GM19240 (cell line): ENCODE results near the gene DNAH8.
"Not testable (repeated sequence)": the region's sequence is repeated elsewhere in the genome, so short reads cannot be mapped to it uniquely, and the experiment has no call there.

Source experiments
- DNase-seq: peaks from one replicate; pipeline ENCODE4 v3.0.0; 2011; ENCODE audit warnings: low spot score; ENCODE audit not compliant: insufficient read length

DNAH8 gene

DNA sequence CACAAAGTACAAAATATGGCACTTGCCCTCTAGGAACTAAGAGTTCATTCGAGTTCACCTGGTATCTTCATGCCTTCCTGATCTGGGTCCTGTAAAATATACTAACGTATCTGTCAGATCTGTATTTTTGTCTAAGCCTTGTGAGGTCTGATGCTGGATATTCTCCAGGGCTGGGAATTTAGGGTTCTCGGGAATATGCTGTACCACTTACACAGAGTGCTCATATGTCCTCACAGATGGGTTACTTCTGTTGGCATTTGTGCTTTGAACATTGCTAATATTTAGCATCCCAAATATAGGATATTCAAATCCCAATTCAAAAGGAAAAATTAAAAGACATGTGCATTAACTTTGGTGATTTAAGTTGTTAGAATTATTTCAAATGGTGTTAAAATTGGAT is 122.0 kb downstream of the DNAH8 start:
- DNase-seq: no peak

DNA sequence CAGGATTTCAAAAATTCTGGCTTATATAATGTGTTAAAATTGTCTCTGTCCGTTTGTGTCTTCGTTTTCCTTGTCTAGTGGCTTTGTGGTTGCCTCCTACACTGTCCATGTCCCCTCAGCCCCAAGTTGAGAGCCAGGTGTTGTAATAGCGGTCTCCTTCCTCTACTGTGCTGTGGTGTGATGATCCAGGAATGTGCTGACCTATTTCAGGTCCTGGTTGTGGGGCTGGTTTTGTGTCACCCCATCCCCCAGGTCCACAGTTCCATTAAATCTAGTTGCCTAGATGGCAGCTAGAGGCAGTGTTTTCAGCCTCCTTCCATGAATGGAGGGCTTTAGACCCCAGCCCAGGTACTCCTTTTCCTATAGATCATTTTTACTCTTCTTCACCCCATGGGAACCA is 128.7 kb downstream of the DNAH8 start:
- no peak for DNase-seq

DNA sequence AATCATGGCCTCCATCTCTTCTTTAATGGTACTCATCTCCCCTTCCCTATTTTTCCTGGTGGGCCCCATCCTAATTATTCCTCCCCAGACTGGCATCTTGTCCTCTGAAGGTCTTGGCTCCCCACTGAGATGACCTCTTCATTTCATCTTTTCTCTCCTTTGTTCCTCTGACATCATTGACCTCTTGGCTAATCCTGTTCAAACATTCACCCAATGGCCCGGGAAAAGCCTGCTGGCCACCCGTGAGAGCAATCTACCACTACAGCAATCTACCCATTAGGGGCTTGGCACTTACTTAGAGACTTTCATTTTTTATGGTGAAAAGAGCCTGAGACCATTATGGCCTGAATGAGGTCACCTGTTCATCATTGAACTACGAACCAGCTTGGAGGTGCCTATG is 130.8 kb downstream of the DNAH8 start:
- DNase-seq: no peak

DNA sequence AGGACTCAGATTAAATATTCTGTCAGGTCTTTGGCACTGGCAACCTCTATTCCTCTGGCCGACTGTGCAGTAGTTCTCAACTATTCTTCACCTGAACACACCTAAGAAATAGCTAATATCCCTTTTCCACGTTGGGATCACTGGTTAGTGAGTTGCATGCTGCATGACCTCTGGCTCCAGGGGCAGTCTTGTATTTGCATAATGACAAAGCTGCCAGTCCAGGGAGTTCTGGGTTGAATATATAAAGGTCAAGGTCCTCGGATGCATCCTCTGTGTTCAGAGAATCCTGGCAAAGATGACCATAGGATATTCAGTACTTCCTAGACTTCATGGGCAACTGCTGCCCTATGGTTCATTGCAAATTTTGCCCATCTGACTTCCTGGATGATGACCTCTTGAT is 131.2 kb downstream of the DNAH8 start:
- DNase-seq: no peak

DNA sequence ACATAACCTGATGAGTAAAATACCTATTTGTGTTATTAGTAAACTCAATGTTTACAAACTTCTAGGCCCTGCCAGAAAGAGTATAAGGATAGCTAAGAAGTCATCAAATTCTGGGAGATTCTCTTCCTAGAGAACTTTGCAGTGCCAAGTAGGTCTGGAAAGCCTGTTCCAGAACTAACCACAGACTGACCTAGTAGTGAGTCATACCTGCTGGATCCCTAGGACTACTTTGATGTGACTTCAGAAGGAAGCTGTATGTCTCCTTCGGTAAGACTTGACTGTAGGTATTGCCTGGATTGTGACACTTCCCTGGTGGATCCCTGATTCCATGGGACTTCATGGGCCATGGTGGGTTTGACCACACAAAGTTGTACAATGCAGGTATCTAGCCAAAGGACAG is 131.7 kb downstream of the DNAH8 start:
- DNase-seq: no peak

DNA sequence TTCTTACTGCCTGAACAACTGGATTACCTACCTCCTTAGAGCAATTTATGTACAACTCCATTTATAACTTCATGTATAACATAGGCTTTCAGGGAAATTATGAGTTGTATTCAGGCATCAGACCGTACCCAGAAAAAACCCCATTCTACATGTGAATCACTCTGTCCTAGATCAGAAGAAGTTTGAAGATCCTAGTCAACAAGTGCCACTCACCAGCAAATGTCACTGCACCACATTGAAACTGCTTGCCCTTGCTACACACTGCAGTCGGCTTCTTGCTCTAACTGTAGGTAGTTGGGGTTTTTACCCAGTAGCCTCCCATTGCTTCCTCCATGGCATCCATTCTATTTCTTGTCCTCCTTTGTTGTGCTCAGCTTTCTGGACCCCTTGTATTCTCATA is 132.4 kb downstream of the DNAH8 start:
- DNase-seq: no peak

DNA sequence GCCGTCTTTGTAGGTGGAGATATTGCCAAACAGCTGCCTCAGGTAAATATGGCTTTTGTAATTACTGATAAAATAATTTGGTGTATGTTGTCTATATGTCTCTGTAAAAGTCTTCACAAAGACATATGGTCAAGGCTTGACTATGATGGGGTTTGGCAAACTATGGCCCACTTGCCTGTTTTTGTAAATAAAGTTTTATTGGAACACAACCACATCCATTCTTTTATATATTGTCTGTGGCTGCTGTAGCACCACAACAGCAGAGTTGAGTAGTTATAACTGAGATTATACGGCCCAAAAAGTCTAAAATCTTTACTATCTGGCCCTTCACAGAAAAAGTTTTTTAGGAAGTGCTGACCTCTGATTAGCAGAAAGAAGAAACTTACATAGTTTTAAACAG is 133.6 kb downstream of the DNAH8 start:
- DNase-seq: no peak

DNA sequence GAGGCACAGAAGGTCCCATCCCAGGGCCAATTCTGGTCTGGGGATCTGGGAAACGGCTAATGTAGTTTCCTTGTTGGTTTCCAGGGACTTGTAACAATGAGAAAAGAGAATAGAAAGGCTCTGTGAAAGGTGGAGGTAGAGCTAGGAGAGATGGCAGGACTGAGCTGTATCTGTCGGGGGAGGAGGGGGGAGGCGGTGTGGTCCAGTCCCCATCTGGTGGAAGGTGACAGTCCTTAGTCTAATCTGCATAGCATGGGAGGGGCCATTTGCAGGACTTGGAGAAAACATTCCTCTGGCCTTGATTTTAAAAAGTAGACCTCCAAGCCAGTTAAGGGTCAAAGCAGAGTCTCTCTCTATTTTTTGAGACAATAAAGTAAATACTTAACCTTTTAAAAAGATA is 137.1 kb downstream of the DNAH8 start:
- DNase-seq: no peak

DNA sequence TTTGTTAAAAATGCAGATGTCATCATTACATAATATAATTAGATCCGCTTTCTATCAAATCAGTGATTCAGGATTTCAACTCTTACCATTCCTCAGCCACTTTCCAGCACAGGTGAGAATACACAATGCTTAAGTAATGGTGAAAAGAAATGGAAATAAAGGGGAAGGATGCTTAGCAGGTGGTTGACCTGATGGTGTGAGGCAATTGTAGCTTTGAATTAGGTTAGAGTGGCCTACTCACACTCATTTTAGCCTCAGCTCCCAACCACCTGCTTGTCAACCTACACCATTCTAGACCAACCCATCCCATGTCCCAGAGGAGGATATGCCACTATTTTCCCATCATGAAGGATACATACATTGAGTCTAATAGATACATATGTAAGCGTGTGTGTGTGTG is 138.1 kb downstream of the DNAH8 start:
- DNase-seq: no peak

DNA sequence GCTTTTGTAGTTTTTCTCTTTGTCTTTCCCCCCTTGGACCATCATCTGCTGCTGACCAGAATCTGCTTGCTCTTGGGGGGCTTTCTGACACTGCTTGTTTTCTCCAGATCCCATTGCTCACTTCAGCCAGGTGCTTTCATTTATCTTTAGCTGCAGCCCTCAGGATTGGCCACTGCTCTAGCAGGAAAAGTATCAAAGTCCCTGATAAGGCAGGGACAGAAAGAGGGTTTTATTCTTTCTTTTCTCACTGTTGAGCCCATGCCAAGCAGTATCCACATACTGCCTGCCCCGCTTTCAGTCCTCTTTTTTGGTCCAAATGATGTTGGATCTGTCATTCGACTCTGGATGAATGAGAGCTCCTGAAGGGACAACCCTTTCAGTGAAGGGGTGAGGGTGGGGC is 141.4 kb downstream of the DNAH8 start:
- DNase-seq: no peak

DNA sequence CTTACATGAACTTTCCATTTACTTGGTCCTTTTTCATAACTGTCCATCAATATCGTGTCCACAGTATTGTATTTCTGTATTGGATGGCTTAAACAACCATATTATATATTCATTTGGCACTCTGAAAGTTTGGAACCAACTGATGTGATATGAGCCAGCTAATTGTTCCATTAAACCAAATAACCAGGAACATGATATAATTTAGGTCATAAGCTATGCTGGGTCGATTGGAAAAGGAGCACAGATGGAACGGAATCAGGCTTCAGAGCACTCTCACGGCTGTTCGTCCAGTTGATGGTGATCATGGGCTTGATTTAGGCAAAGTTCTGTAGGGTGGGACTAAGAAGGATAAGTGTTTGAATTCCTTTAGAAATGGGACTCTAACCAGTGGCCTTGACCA is 142.7 kb downstream of the DNAH8 start:
- no peak for DNase-seq

DNA sequence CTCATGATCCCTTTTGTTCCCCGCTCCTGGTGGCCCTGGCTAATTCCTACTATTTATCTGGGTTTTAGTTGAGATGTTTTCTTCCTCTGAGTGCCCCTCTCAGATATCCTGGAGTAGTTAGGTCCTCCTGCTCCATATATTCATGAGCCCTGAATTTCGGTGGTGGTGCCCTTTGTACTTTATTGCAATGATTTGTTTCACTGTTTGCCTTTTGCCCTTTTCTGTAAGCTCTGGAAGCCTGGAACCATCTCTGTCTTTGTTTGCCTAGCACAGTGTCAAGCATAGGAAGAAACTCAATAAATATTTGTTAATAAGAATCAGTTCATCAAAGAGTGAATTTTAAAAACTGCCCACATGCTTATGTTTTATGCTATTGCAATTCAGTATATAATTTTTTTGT is 144.9 kb downstream of the DNAH8 start:
- DNase-seq: no peak

DNA sequence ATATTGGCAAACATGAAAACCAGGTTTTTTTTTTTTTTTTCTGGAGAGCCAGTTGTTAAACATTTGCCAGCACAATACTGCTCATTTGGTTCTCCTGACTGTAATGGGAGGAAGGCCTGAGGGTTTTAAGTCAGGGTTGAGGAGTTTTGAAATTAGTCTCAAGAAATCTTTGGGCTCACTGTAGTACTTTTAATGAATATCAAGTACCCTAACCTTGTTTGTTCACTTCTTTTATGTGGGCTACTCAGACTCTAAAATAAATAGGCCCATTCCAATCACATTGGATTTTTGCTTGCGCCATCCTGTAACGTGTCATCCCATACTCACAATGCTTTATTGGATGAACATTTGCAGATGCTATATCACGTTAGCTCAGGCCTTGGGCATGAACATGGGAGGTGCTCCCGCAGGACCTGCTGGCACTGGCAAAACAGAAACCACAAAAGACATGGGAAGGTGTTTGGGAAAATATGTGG is 146.9 kb downstream of the DNAH8 start:
- DNase-seq: no peak

DNA sequence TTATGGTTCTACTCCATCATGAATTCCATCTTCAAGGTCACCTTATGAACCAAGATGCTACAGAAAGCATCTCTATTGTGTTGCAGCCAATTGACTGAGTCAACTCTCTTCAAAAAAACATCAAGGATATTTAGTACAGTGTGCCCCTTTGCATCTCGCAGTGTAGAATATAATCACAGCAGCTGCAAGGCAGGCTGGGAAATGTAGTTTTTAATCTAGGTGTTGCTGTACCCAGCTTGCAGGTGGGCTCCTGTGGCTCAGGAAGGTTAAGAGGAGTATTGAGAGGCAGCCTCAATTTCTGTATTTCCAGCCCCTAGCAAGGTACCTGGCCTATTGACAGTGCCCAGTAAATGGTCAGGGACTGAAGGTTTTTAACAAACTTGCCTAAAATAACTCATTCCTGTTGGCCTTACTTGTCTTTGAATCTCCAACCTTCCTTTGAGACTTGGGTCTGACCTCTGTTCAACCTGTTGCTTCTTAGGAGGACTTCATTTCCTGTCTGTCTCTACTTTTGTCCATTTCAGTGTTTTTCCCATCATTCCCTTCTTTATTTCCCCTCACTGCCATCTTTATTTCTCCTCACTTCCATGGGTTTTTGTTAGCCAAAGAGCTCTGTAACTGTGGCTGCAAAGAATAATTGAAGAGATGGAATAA is 150.5 kb downstream of the DNAH8 start:
- no peak for DNase-seq

DNA sequence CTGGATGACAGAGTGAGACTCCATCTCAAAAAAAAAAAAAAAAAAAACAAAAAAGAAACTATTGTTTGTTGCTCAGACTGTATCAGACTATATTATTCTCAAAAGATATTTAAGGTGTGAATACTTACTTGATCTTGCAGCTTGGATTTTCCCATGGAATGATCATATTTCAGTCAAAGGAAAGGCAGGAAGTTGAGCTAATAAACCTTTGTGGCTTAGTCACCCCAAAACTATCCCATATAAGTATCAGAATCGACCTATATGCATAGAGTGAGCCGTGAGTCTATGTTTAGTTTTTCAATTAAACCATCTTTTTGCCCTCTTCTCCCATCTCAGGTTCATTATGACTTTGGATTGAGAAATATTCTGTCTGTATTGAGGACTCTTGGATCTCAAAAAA is 152.6 kb downstream of the DNAH8 start:
- no peak for DNase-seq

DNA sequence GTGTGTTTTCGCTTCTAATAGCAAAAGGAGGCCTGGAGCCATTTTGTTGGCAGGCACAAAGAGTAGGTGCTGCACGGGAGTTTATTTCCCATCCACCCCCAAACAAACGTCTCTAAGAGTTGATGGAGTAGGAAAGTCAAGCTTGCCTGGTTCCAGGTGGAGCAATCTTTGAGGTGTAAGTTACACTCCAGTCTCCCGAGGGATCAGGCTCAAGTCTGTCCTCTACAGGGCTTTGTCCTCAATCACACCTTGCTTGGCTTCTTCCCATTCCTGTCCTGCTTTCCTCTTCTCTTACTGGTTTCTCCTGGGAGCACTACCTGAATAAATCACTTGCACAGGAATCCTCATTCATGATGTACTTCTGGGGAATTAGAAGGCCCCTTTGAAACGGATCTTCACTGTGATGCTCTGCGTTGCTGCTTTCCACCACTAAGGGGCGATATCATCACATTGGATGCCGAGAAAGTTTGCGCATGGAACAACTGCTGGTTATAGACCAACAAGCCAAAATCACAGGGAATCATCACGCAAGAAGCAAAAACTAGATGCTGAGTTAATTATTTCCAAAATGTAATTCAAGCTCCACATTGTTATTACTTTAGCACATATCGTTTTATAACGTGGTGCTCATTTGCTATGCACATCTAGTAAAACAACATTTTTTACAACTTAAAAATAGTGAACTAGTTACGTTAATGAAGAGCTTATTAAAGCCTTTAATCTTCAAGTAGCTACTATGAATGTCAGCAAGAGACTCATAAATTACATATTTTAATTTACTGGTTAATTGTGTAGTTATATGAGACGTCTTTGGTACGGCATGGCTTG is 156.8 kb downstream of the DNAH8 start:
- peak; percentile 24 for DNase-seq

DNA sequence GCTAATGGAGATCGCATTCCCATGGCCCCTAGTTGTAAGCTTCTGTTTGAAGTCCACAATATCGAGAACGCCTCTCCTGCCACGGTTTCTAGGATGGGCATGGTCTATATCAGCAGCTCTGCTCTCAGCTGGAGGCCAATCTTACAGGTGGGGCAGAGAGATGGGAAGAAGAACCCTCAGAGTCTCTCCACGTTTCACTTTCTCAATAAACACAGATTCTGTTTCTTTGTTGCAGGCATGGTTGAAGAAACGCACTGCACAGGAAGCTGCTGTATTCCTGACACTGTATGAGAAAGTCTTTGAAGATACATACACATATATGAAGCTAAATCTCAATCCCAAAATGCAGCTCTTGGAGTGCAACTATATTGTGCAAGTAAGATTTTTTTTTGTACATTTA is 157.9 kb downstream of the DNAH8 start:
- DNase-seq: no peak

DNA sequence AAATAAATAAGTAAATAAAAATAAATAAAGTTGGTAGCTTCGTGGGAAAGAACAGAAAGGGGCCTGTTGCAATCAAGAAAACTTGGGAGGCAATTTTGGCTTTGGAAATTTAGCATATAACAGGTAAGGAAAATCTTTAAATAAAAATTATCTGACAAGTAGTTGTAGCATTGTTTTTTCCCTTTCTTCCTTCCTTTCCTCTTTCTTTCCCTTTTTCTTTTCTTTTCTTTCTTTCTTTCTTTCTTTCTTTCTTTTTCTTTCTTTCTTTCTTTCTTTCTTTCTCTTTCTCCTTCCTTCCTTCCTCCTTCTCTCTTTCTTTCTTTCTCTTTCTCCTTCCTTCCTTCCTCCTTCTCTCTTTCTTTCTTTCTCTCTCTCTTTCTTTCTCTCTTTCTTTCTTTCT is 158.7 kb downstream of the DNAH8 start:
- not testable (repeated sequence) for DNase-seq

DNA sequence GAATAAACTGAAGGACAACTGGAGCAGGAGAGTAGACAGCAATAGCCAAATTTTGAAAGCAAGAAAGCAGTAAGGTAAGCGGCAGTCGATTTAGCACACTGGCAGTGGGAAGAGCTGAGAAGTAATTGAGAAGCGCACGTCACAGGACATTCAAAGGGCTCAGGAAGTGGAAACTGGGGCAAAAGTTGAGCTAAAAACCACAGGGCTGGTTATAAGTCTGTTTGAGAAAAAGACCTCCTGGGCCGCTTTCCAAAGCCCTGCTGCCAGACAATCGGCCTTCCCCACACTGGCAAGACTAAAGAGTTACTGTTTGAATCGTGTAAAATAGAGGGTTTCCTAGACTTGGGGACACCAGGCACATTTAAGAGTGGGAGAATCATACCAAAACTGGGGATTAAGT is 161.4 kb downstream of the DNAH8 start:
- no peak for DNase-seq

DNA sequence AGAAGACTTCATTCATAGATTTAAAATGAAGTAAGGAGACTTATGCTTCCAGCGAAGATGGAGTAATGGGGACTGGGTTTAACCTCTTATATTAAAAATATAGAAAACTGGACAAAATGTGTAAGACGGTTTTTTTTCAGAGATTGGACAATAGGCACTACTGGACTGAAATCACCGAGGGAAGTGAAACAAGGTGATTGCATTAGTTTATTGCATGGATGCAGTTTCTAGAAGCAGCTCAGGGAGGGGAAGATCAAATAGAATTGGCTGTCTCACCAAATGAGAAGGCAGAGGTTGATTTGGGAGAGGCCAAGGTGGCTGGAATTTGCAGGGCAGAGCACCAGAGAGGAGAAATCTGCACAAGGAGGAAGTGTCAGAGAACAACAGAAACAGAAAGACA is 162.6 kb downstream of the DNAH8 start:
- DNase-seq: no peak

DNA sequence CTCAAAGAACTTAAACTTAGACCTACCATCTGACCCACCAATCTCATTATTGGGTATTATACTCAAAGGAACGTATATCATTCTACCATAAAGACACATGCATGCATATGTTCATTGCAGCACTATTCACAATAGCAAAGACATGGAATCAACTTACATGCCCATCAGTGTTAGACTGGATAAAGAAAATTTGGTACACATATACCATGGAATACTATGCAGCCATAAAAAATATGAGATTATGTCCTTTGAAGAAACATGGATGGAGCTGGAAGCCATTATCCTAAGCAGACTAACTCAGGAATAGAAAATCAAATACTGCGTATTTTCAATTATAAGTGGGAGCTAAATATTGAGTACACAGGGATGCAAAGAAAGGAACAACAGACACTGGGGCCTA is 167.0 kb downstream of the DNAH8 start:
- no peak for DNase-seq

DNA sequence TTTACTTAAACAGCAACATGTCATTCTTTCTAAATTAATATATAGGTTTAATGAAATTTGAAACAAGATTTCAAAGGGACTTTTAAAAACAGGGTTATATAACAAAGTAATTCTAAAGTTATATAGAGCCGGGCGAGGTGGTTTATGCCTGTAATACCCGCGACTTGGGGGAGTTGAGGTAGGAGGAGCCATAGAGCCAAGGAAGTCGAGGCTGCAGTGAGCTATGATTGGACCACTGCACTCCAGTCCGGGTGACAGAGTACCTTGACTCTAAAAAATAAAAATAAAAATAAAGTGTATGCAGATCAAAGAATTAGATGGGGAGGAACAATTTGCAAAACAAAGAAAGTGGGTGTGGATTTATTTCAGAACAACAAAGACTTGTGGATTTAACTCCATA is 182.4 kb downstream of the DNAH8 start:
- no peak for DNase-seq
